GM12878 (cell line): Measurements from ENCODE around the gene AKNA. TPM values are rescaled to one million over a fixed set of nuclear protein-coding genes. Genes with fewer than 3 reads are reported as not detected.

Source experiments
- ATAC-seq: fragments of 200-7000 bp; cut with Tn5 transposase; 3 replicates; pipeline ENCODE4 v1.9.1; 2020; ENCODE audit warnings: mild to moderate bottlenecking, moderate library complexity
- BruUV-seq: library from RNA; stranded (reverse); fragments of 400-500 nt; replicated peaks from 2 replicates; lab custom pipeline; 2021; lab: Mats Ljungman, UMichigan
- CTCF ChIA-PET: fragments of 300-600 bp; sonication (Branson Sonifier 250); formaldehyde crosslinking; extraction: SDS; loops from one replicate; lab custom pipeline; 2021; ENCODE audit warnings: inconsistent platforms; lab: Yijun Ruan, JAX
- POLR2A ChIA-PET: fragments of 350-600 bp; formaldehyde crosslinking; extraction: SDS; loops from one replicate; lab custom pipeline; 2021; ENCODE audit warnings: inconsistent platforms; lab: Charles Lee
- RAD21 ChIA-PET: fragments of 300-600 bp; sonication (Branson Sonifier 250); formaldehyde crosslinking; loops from one replicate; lab custom pipeline; 2023; ENCODE audit warnings: antibody characterized with exemption; ENCODE audit not compliant: unreplicated experiment; lab: Charles Lee
- SMC1A ChIA-PET: fragments of 300-600 bp; sonication (Branson Sonifier 250); formaldehyde crosslinking; loops from one replicate; lab custom pipeline; 2023; ENCODE audit not compliant: unreplicated experiment, uncharacterized antibody; lab: Charles Lee
- DNase-seq: peaks from one replicate; pipeline ENCODE4 v3.0.0-alpha.2; 2011; ENCODE audit warnings: low read depth, low spot score
- FAIRE-seq: peaks from 3 replicates; lab custom pipeline; 2011; peaks lifted over from hg19 to GRCh38; lab: Jason Lieb, UNC
- H2AFZ ChIP-seq: 2 replicates; pipeline ENCODE4 v1.6.0; 2011; ENCODE audit warnings: low read depth, low read length, control low read depth; ENCODE audit not compliant: control insufficient read depth
- H3K27ac ChIP-seq: 2 replicates; pipeline ENCODE4 v1.5.1; 2011; ENCODE audit warnings: control low read depth; ENCODE audit not compliant: control insufficient read depth, insufficient read depth
- H3K27me3 ChIP-seq, 2 experiments: replicated peaks in 1 of 2; 2 replicates each; pipeline versions ENCODE4 v1.6.0 to v1.6.1; 2011; ENCODE audit warnings: low read length in 1 of 2; ENCODE audit not compliant: control insufficient read depth in 2 of 2, insufficient read depth in 2 of 2
- H3K36me3 ChIP-seq, 2 experiments: 2 replicates each; pipeline ENCODE4 v1.5.1; 2011; ENCODE audit warnings: low read length in 1 of 2; ENCODE audit not compliant: control insufficient read depth in 2 of 2, insufficient read depth in 2 of 2
- H3K4me1 ChIP-seq: 2 replicates; pipeline ENCODE4 v1.6.1; 2011; ENCODE audit warnings: mild to moderate bottlenecking, low read length, moderate library complexity, mixed read lengths; ENCODE audit not compliant: control insufficient read depth, insufficient read depth
- H3K4me2 ChIP-seq: 2 replicates; pipeline ENCODE4 v1.6.0; 2011; ENCODE audit warnings: control low read depth; ENCODE audit not compliant: control insufficient read depth, insufficient read depth
- H3K4me3 ChIP-seq: fragments of 200-600 bp; sonication (generic); 2 replicates; pipeline ENCODE4 v1.5.1; 2016
- H3K79me2 ChIP-seq: 2 replicates; pipeline ENCODE4 v1.6.0; 2011; ENCODE audit warnings: low read length; ENCODE audit not compliant: control insufficient read depth, insufficient read depth
- H3K9ac ChIP-seq: 2 replicates; pipeline ENCODE4 v1.8.0; 2011; ENCODE audit warnings: low read length, control low read depth, mixed read lengths; ENCODE audit not compliant: control insufficient read depth, insufficient read depth
- H3K9me3 ChIP-seq: replicated peaks from 3 replicates; pipeline ENCODE4 v1.5.1; 2011; ENCODE audit warnings: mild to moderate bottlenecking, low read length; ENCODE audit not compliant: control insufficient read depth, insufficient read depth
- H4K20me1 ChIP-seq: 2 replicates; pipeline ENCODE4 v1.6.0; 2011; ENCODE audit not compliant: control insufficient read depth, insufficient read depth
- CBX5 ChIP-seq: sonication (generic); IDR thresholded peaks from 2 replicates; pipeline ENCODE4 v1.6.1; 2016; ENCODE audit warnings: low read depth, moderate library complexity, mild to moderate bottlenecking, inconsistent platforms
- E2F8 ChIP-seq: fragments of 450-650 bp; IDR thresholded peaks from 2 replicates; pipeline ENCODE4 v1.6.1; 2018; ENCODE audit warnings: mild to moderate bottlenecking, low read depth, moderate library complexity; ENCODE audit not compliant: partially characterized antibody
- EP300 ChIP-seq, 2 experiments: fragments of 150-350 bp in 1 of 2; IDR thresholded peaks; 2 replicates each; pipeline ENCODE4 v1.6.1; 2011 to 2012; ENCODE audit warnings: low read depth in 2 of 2, low read length in 2 of 2, borderline replicate concordance in 1 of 2, improper control_type of control experiment in 1 of 2, inconsistent platforms in 1 of 2; ENCODE audit not compliant: control insufficient read depth in 1 of 2
- HDAC6 ChIP-seq: fragments of 200-600 bp; sonication (generic); IDR thresholded peaks from one replicate; pipeline ENCODE4 v1.8.0; 2017; ENCODE audit warnings: antibody characterized with exemption; ENCODE audit not compliant: unreplicated experiment
- IRF4 ChIP-seq: IDR thresholded peaks from 2 replicates; pipeline ENCODE4 v1.6.1; 2011; ENCODE audit warnings: low read depth, low read length
- NFIC ChIP-seq: IDR thresholded peaks from 2 replicates; pipeline ENCODE4 v1.6.1; 2012; ENCODE audit warnings: low read depth, mild to moderate bottlenecking, inconsistent platforms, low read length, moderate library complexity
- NKRF ChIP-seq: fragments of 450-650 bp; conservative IDR thresholded peaks from 2 replicates; pipeline ENCODE4 v1.6.1; 2017; ENCODE audit warnings: mild to moderate bottlenecking, moderate library complexity
- POLR2AphosphoS5 ChIP-seq: IDR thresholded peaks from 2 replicates; pipeline ENCODE4 v1.6.1; 2011; ENCODE audit warnings: mild to moderate bottlenecking, low read length, inconsistent platforms
- RAD21 ChIP-seq: IDR thresholded peaks from 2 replicates; pipeline ENCODE4 v1.6.1; 2011; ENCODE audit warnings: mild to moderate bottlenecking, low read depth, low read length, moderate library complexity; ENCODE audit not compliant: insufficient read depth
- SMAD5 ChIP-seq: IDR thresholded peaks from 2 replicates; pipeline ENCODE4 v1.6.1; 2016; ENCODE audit warnings: antibody characterized with exemption, low read depth
- ZNF687 ChIP-seq: fragments of 450-650 bp; IDR thresholded peaks from 2 replicates; pipeline ENCODE4 v1.6.1; 2017; ENCODE audit warnings: mild to moderate bottlenecking, moderate library complexity
- WGBS: methylation state at CpG from one replicate; pipeline ENCODE4 v1.1.6; 2016; ENCODE audit warnings: low lambda C conversion rate; ENCODE audit not compliant: insufficient replicate concordance, insufficient coverage; ENCODE audit errors: missing lambda C conversion rate; 5-methylcytosine and 5-hydroxymethylcytosine counted together
- in situ Hi-C: fragments of 300-500 bp; cut with MboI; formaldehyde crosslinking; loops from 9 replicates; pipeline ENCODE4 v1.14.3; 2018; ENCODE audit warnings: mixed read lengths
- intact Hi-C: fragments of 100-400 bp; cut with micrococcal nuclease; formaldehyde crosslinking; loops from one replicate; pipeline ENCODE4 v1.14.2; 2022; ENCODE audit not compliant: unreplicated experiment
- polyA plus RNA-seq, 11 experiments: library from polyadenylated mRNA; depleted of rRNA in 4 of 11; unstranded in 6 of 11; stranded (reverse) in 5 of 11; fragments of >200 nt; fragmentation: Nextera tagmentation in 4 of 11; fragmentation: Illumina TruSeq in 1 of 11; extraction: Ambion mirVana in 4 of 11; extraction: Trizol in 1 of 11; gene quantifications; 1 replicate in 1 of 11; 2 replicates in 10 of 11; pipeline versions ENCODE4 v1.2.1 to v1.2.3, GENCODE V29; 2011 to 2016; ENCODE audit warnings: inconsistent platforms in 2 of 11, missing spikeins in 2 of 11, low read depth in 1 of 11
- total RNA-seq, 4 experiments: library from RNA; depleted of rRNA in 3 of 4; stranded (reverse); fragments of >200 nt in 3 of 4; fragmentation: Illumina TruSeq in 1 of 4; extraction: Trizol in 1 of 4; gene quantifications; 2 replicates each; pipeline versions ENCODE4 v1.2.1 to v1.2.3, GENCODE V29; 2013 to 2021

The AKNA gene
- total and polyA plus RNA-seq, 10 of the 15 experiments (the other 5 are each of a cell fraction or from before 2014, with no cell fraction given), result 1.6 to 132 (median 35.3) TPM

GRCh38 chr9:114383521-114384231 lies 4.1 kb downstream of the AKNA start:
- Histone ChIP-seq H3K9me3 (no peaks in the 10 kb centered on the region), H3K4me2 (peak overlapping the region; percentile 100), H2AFZ (no peak overlapping the region), H3K27me3 (no peaks in the 10 kb centered on the region), H3K27ac (peak overlapping the region; percentile 100), H3K4me3 (peak overlapping the region; percentile 93), H4K20me1 (peaks cover 4% of the 10 kb centered on the region), H3K4me1 (peaks cover 47% of the 10 kb centered on the region), H3K9ac (peak overlapping the region; percentile 99), H3K36me3 (peaks cover 16 to 22% of the 10 kb centered on the region in 2 experiments), H3K79me2 (peaks cover 95% of the 10 kb centered on the region)
- SMC1A ChIA-PET, result interaction anchor here (0.9 to 12.8 kb wide), 9 partner anchors 11 to 227 kb away, joined by 3 to 327 read pairs (median 4); partner anchors contain the start of gene TMEM268
- TSS peak; percentile 70 for BruUV-seq
- POLR2A ChIA-PET, result interaction anchor here (0.9 to 13.2 kb wide), 10 partner anchors 8 to 228 kb away, joined by 3 to 312 read pairs (median 12); partner anchors contain the start of gene TMEM268
- intact Hi-C loops, result loop anchor here (2.0 to 10.0 kb wide), 3 partner anchors 17 to 1109 kb away; partner anchors contain the start of genes CDC26 and PRPF4
- DNase-seq, result no peak
- under 1% methylated on average over 8 of the region's 8 CpGs for WGBS
- peak; percentile 1; the same call in 1 of the 3 replicates for ATAC-seq
- in situ Hi-C loops, result no loop called here
- CTCF ChIA-PET, result interaction anchor here (0.9 to 10.2 kb wide), 10 partner anchors 10 to 270 kb away, joined by 3 to 122 read pairs (median 14); no protein-coding TSS in a partner anchor
- no peak for FAIRE-seq
- RAD21 ChIA-PET, result interaction anchor here (0.6 to 13.0 kb wide), 8 partner anchors 13 to 228 kb away, joined by 3 to 251 read pairs (median 4); no protein-coding TSS in a partner anchor
- TF ChIP-seq E2F8 (no peak), ZNF687 (peak; percentile 16; the same call in 1 of the 2 replicates), POLR2AphosphoS5 (peak; percentile 61), CBX5 (no peak), IRF4 (no peak), HDAC6 (no peak), SMAD5 (no peak), EP300 (IDR thresholded peaks at IDR 0.05; ENCODE audit: borderline replicate concordance in 1 of 2, control insufficient read depth in 1 of 2, low read depth in 2 of 2, low read length in 2 of 2) (no peak), RAD21 (no peak), NFIC (no peak), NKRF (0 out of 2 replicates have a peak, but pooled peaks have one; percentile 1)
